ENCODE results near the gene RPS15.
A peak's percentile ranks its signal among the peaks of the same experiment; 100 is the strongest.
"Not testable (repeated sequence)": the region's sequence is repeated elsewhere in the genome, so short reads cannot be mapped to it uniquely, and the experiment has no call there.

The RPS15 gene

DNA sequence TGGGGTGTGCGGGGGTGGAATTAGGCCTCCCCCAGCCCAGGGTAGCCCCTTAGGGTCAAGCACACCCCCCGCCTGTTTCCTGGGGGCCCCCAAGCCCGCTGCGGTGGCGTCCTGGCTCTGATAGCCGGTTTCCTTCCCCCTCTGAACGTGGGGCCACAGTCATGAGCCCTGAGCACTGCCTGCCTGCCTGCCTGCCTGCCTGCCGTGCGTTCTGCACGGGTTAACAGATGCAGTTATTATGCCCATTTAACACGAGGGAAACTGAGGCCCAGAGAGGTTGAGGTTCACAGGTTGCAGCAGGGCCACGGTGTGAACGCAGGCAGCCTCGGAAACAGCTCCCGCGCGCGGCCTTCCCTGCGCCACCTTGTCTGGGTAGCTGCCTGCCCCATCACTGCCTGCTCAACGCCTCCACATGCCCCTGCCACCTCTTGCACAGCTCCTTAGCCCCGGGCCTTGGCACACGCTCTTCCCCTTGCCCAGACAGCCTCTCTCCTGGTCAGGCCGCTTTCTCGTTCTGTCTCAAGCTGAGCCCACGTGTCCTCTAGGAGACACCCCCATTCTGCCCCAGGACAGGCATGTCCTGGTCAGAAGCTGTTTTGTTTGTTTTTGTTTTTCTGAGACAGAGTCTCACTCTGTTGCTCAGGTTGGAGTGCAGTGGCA lies 35.7 kb upstream of the RPS15 start:
- DNase-seq: no peak

DNA sequence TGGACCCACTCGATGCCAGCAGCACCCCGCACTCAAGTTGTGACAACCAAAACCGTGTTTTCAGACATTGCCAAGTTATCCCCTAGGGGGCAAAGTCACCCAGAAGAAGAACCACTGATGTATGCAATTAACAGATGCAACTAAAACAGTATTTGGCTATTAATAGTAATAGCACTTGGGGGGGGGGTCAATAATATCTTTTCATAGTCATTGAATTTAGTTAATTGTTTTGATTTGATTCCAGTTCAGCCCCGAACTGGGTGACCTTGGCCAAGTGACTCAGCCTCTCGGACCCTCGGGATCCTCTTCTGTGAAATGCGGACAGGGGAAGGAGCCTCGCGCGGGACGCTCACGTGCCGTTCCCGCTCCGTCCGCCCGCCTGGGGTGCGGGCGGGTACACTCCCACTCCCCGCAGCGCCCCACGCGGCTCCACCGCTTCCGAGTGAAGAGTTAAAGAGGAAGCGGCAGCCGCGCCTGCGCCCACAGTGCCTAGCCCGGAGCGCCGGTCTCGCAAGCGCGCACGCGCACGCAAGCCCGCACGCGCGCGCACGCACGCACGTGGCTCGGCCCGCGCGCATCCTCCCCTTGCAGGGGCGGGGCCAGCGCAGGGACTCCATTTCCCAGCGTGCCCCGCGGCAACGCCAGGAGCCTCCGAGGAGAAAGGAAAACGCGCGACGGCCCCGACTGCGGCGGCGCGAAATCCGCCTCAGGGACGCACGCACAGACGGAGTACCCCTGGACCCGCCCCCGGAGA lies 31.2 kb upstream of the RPS15 start:
- DNase-seq: peak; percentile 96

DNA sequence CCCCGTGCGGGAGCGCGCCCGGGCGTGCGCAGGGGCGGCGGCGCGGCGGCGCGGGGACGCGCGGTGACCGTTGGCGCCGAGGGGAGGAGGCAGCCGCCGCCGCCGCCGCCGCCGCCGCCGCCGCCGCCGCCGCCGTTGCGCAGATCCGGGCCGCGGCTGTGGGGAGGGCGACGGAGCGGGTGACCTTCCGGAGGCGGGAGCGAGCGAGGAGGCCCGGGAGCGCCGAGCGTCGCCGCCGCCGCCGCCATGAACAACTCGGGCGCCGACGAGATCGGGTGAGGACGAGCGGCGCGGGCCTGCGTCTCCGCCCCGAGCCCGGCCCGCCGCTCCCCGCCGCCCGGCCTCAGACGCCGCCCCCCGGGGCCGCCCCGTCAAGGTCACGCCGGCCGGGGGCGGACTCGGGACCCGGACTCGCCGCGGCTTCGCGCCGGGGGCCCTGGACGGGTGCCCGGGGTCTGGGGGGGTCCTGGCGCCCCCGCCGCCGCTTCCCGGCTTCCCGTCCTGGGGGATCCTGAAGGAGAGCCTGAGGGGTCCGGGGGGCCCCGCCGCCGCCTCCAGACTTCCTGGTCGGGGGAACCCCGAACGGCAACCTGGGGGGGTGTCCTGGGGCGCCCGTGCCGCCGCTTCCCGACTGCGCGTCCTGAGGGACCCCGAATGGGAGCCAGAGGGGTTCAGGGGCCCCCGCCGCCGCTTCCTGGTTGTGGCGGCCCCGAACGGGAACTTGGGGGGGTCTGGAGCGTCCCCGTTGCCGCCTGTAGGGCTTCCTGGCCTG lies 30.5 kb upstream of the RPS15 start, which contains the start of gene DAZAP1:
TSS of gene DAZAP1 (plus strand) at position 59 of the 772 bp plus-strand sequence. CDS start at position 247, 188 bp downstream.
- DNase-seq: no peak

DNA sequence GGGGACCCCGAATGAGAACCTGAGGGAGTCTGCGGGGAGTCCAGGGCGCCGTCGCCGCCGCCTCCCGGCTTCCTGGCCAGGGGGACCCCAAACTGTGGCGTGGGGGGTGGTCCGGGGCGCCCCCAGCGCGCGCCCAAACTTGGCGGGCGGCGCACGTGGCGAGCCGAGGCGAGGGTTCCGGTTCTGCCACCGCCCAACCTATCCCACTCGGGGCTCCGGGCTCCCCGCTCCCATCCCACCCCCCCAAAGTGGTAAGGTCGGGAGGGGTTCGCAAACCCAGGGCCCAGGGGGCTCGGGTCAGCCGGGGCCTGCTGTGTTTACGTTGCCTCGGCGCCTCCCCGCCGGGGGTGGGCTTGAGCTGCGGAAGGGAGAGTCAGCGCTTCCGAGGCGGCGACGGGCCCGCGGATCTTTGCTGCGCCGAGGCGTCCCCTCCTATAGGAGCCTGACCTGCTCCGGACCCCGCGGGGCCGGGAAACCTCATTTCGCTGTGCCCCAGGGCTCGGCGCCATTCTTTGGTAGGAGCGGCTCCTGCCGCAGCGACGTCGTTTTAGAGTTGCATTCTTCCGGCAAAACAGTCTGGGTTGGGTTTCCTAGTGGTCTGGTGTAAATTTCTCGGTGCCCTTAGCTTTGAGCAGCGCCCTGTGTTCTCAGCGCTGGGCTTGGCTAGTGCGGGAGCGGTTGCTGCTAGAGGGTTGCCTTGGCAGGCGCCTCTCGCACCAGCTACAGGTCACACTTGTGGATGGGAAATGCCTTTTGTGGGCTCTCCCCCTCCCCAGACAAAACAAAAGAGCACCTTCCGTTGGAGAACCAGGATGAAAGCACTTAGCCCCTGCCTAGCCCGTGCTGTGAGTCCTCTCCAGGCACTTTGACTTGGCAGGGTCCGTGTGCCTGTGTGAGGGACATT lies 29.6 kb upstream of the RPS15 start:
- no peak for DNase-seq

DNA sequence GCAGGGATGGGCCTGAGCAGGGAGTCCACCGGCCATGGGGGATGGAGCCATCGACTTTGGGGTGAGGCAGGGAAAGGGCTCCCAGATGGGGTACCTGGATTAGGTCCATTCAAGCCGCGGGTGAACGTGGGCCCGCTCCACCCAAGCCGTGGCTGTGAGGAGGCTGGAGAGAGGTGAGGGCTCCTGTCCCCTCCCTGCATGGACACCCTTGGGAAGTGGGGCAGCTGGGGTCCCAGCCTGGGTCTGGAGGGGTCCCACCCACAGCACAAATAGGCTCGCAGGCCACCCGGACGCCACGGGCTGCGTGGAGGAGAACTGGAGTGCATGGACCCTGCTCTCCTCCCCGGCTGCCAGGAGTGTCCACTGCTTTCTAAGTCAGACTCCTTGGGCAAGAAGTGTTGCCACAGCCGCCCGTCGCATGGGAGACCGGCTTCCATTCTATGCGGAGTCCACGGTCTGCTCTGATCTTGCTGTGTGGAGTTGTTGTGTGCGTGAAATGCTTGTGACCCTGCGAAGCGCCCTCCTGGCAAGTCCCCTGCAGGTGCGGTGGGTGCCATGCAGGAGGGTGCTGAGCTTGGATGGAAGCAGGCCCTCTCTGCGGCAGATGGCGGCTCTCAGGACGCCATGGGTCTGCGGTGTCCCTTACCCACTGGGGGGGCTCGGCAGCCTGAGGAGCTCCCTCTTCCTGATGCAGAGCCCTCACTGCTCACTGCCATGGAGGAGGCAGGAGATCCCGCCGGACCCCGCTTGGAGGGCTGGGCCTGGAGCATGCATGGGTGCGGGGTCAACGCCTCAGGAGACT lies 28.8 kb upstream of the RPS15 start:
- DNase-seq: no peak

DNA sequence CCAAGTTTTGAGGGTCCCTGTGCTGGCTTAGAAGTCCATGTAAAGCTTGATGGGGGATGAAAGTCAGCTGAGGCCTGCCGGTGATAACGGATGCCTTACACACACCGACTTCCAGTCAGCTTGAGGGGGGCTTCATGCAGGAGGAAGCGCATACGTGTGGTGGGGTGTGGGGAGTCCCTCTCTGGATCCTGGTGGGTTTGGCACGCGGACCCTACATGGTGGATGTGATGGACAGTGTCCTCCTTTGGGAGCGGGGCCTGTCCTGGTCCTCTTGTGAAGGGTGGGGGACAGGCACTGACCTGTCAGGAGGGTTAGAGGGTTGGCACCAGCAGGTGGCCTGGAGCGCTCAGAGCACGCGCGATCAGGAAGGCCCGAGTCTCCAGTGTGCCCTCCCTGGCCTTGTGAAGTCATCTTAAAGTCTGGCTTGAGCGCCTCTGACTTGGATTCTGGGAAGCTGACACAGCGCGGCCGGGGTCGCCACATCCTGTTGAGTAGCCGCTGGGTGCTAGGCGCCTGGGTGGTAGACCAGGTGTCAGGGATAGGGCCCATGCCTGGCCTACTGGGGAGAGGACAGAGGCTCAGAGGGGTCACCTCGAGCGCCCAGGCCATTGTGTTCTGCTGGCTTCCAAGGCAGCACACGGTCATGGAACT lies 27.9 kb upstream of the RPS15 start:
- no peak for DNase-seq

DNA sequence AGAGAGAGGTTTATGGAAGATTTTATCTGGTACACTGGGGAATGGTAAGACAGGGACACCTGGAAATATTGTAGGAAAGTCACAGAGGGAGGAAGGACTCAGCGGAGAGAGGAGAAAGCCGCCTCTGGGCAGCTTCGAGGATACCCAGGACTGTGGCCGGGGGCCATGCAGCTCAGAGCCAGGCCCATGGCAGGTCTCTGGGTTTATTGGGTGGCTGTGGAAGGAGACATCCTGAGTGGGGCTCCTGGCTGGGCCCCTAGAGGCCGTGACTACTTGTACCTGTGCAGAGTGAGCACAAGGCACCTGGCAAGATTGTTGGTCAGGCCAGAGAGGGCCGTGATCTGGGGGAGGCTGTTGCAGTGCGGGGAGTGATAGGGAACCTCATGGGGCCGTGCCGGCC lies 27.4 kb upstream of the RPS15 start:
- DNase-seq: no peak

DNA sequence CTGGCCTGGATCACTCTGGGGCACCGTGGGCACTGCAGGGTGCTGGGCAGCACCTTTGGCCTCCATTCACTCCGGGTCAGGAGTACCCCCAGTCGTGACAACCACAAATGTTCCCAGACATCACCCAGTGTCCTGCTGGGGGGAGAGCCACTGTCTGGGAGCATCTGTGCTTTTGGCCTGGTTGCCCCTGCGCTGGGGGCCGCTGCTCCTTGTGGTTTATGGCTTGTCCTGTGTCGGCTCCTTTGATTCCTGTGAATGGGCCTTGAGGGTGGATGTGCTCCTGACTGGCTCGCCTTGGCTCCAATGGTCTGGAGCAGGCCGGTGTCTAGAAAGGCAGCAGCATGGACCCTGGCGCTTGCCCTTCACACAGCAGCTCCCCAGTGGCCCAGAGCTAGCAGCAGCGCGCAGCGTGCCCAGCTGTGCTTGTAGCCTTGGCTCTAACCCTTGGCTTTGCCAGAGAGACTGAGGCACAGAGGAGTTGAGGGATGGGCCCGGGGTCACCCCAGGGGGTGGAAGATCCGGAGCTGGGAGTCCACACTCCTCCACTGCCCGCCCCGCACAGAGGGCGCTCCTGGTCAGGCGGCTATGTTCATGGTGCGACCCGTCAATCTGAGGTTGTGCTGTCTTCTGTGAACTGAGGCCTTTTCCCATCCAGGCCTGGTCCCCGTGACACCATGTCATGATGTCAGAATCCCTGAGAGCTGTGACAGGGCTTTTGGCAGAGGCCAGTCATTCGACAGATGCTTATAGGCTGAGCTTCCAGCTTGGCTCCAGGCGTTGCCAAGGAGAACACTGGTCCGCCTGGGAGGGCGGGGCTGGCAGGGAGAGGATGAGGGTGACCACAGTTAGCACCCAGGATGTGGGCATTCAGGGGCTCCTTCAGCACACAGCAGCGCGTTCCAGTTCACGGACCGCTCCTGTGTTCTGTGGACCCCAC lies 26.7 kb upstream of the RPS15 start:
- DNase-seq: no peak

DNA sequence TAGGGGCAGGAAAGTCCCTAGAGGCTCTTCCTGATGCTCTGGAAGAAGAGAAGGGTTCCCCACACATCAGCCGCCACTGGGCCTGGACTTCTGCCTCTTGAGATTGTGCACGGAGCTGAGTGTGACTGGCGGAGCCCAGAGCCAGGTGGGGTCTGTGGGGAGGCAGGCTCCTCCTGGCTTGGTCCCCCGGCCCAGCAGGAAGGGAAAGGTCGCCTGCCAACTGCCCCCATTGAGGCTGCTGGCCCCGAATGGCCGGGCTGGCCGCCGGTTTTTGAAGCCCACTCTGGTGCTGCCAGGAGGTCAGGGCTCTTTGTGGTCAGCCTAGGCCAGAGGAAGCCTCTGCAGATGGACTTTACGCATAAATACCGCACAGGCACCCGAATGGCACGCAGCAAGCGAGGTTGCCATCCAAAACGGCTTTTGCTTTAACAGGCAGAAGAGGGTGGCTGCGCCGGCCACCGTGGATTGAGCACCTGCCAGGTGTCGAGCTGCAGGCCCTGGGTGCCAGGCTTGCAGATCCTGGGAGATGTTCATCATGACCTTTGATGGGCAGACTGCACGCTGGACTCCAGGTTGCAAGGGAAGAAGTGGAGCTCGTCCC lies 25.8 kb upstream of the RPS15 start:
- no peak for DNase-seq

DNA sequence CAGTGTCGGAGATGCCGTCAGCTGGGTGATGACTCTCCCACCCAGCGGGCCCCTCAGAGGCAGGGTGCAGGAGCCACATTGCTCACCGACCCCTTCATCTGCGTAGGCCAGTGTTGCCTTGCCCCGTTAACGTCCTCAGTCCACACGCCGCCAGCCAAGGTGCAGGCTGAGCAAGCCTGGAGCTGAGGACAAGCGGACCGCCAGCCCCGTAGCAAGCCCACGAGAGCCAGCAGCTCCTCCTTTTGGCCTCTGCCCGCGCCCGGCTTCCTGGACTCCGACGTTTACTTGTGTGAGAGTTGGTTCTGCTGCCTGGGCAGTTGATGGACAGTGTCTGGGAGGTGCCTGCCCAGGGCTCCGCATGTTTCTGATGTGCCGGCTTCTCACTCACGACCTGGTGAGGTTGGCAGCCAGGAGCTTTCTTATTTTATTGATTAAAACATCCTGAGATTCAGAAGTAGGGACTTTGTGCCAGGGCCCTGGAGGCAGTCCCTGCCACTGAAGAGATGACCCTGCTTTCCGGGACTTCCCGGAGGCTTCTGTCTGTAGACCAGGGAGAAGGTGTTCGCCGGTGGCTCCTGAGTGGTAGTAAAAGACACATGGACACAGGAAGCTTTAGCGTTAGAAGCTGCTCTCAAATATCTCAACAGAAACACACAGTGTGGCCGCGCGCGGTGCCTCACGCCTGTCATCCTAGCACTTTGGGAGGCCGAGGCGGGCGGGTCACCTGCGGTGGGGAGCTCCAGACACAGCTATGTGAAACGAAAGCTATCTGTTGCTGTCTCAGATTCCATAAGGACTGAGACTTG lies 25.0 kb upstream of the RPS15 start:
- DNase-seq: no peak

DNA sequence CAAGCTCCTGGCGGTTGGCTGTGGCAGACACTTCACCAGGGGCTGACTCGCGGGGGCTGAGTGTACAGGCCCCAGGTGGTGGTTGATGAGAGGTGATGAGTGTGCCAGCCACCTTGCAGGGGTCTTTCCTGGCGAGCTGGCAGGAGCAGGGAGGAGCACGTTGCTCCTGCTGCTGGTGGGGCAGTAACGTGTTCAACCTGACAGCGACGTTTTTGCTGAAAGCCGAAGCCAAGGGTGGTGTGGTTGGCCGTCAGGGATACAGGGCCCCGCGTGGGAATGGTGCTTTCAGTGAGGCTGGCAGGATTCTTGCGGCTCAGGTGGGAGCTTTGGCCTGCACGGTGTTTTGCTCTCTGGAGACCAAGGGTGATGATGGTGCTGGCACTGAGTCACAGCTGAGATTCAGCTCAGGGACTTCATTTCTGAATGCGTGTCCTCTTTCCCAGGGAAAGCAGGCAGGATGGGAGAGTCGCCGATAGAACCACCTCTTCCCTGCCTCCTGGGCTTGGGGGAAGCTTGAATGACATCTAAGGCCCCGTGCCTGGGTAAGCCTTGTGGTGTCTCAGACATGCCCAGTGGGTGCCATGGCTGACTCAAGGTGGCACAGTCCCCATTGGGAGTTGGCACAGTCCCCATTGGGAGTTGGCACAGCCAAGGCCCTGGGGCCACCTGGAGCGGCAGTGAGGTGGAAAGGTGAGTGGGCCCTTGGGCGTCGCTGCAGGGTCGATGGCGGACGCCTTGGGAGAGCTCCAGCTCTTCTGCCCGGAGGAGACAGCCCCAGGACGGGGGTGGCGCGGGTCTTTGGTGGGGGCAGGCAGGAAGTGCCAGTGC lies 22.0 kb upstream of the RPS15 start:
- DNase-seq: no peak

DNA sequence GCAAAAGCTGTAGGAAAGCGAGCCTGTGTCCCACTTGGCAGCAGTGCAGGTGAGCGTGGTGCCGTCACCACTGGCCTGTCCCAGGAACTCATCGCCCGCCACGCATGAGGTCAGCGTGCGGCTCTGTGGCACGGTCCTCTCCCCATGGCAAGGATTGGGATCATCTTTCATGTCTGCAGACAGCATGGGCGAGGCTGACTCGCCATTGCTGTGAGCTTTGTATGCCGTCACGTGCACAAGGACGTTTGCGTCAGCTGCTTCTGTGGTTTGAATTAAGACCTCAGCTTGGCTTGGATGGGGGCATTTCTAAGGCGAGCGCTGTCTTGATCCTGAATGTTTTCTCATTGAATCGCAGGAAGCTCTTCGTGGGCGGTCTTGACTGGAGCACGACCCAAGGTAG lies 21.1 kb upstream of the RPS15 start:
- DNase-seq: no peak

DNA sequence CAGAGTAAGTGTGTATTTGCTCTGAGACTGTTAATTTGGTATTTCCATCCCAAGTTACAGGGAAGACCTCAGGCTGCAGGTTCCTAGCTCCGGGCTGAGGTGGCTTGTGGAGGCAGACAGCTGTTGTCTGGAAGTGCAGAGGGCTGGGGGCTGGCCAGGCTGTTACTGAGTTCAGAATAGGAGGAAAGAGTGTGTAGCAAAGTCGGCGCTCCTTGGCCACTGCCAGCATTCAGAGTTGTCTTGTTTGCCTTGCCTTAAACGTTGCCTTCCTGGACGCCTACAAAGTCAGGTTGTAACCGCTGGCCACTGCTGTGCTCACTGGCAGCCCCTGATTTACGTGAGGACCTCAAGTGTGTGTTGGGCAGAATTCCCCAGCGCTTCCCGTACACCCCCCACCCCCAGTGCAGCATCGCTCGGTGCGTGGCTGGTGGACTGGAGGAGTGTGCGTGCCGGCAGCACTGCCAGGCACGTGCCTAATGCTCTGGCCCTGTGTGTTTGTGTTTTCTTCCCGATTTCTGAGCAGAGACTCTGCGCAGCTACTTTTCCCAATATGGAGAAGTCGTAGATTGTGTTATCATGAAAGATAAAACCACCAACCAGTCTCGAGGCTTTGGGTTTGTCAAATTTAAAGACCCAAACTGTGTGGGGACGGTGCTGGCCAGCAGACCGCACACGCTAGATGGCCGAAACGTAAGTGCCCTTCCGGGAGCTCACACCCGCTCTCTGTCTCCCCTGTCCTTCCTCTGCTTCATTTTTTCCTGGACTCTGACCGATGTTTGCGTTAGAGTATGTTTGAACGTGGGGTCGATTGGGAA lies 20.3 kb upstream of the RPS15 start:
- no peak for DNase-seq

DNA sequence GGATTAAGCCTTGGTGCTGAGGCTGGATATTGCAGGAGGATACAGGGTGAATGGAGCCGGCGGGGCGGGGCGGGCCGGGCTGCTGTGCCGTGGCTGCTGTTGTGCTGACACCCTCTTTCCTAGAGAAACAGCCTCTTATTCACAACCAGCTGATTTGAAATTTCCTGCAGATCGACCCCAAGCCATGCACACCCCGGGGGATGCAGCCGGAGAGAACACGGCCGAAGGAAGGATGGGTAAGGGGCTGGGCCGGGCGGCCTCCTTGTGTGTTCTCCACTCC lies 19.8 kb upstream of the RPS15 start:
- DNase-seq: no peak

DNA sequence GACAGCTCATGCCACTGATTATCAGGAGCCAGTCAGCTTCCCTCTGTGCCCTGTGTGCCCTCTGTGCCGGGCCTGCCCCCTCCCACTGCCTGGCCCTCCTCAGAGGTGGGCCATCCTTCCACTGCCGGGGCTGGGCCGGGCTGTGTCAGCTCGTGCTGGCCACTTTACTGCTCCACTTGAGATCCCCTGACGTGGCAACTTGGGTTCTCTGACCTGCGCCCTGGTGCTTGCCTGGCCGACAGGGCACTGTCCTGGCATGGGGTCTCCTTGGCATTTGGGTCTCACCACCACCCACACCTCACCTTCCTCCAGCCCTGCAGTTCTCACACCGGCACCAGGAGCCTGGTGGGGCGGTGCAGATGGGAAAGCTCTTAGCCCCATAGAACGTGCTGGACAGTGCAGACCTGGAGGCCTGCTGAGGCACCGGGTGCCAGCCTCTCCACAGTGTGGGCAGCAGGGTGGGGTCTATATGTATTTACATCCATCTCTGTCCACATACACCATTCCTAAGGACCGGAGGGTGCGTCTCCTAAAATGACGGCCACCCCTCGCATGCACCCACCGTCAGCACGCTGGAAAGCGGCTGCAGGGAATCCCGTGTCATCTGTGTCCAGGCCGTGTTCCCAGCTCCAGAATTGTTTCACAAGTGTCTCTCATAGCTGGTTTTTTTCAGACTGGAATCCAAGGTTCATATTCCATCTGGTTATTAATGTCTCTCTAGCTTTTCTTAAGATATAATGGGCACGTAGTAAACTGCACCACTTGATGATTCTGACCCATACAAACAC lies 19.1 kb upstream of the RPS15 start:
- DNase-seq: no peak

DNA sequence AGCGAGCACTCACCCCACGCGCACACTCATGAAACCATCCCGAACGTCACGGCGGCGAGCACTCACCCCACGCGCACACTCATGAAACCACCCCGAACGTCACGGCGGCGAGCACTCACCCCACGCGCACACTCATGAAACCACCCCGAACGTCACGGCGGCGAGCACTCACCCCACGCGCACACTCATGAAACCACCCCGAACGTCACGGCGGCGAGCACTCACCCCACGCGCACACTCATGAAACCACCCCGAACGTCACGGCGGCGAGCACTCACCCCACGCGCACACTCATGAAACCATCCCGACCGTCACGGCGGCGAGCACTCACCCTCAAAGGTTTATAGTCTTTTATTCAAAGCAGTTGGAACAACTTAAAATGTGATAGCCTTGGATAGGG lies 18.1 kb upstream of the RPS15 start:
- DNase-seq: not testable (repeated sequence)
